MM.1S (cell line): ENCODE data around the gene ADCY5.

ENCODE experiments used
- EZH2 ChIP-seq: fragments of 300-600 bp; sonication (generic); optimal IDR thresholded peaks from 2 replicates; pipeline ENCODE3; 2017; ENCODE audit warnings: low read depth, mild to moderate bottlenecking, antibody characterized with exemption, low read length, mixed read lengths
- TF ChIP-seq, protein P1 (sequence below): fragments of 300-600 bp; sonication (generic); IDR thresholded peaks from 2 replicates; pipeline ENCODE4 v1.5.1; 2016; ENCODE audit warnings: antibody characterized with exemption, low read length, mixed read lengths

DNA sequence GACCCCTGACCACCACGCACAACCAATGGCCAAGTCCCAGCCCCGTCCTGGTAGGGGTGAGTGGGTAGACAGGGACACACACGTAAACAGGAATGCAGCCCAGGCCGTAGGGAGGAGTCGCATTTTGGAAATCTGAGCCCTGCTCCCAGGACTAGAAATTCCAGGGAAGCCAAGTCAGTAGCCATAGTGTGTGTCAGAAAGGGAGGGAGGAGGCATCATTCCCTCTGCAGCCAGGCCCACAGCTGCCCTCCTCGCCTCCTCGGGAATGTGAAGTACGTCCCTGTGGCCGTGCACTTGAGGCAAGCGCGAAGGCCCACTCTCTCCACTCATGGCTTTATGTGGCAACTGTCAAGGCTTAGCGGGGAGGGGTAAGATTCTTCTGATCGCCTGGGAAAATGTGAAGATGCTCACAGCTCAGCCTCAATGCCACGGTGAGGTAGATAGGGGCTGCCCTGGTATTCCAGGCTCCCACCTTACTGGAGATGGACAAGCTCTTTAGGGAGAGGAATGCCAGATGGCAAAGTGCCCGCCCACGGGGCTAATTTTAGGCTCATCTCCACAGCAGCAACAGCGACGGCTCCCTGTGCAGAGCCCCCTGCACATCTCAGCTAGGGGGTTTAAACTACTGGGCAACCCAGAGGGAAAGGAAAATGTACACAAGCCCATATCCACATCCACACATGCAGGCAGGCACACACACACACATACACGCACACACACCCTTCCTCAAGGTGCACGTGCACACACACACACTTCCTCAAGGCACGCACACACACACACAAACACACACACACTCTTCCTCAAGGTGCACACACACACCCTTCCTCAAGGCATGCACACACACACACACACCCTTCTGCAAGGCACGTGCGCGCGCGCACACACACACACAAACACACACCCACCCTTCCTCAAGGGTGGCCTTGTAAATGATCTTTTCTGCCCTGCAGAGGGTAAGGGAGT lies 65.5 kb downstream of the ADCY5 start:
- TF ChIP-seq, protein P1, sequence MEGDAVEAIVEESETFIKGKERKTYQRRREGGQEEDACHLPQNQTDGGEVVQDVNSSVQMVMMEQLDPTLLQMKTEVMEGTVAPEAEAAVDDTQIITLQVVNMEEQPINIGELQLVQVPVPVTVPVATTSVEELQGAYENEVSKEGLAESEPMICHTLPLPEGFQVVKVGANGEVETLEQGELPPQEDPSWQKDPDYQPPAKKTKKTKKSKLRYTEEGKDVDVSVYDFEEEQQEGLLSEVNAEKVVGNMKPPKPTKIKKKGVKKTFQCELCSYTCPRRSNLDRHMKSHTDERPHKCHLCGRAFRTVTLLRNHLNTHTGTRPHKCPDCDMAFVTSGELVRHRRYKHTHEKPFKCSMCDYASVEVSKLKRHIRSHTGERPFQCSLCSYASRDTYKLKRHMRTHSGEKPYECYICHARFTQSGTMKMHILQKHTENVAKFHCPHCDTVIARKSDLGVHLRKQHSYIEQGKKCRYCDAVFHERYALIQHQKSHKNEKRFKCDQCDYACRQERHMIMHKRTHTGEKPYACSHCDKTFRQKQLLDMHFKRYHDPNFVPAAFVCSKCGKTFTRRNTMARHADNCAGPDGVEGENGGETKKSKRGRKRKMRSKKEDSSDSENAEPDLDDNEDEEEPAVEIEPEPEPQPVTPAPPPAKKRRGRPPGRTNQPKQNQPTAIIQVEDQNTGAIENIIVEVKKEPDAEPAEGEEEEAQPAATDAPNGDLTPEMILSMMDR: no peak
- TF ChIP-seq EZH2: no peak
